OCI-M1 (cell line): Measurements from ENCODE around the gene RERE.
"Not testable (repeated sequence)": the region's sequence is repeated elsewhere in the genome, so short reads cannot be mapped to it uniquely, and the experiment has no call there.

Experiments used
- DNase-seq: peaks from one replicate; lab custom pipeline; 2025; lab: John Stamatoyannopoulos, UW

RERE gene

DNA sequence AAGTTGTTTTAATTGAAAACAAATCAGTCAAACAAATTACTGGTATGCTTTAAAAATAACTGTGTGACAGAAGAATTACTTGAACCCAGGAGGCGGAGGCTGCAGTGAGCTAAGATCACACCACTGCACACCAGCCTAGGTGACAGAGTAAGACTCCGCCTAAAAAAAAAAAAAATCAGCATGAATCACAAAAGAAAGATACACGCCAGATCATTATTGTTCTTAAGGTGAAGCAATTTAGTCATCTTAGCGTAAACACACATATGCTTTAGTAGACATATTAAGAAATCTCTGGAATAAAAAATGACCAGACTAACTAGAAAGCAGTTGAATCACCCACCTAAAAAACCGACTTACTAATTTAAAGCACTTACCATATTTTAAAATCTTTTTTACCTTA lies 20.2 kb downstream of the RERE start:
- DNase-seq: no peak

DNA sequence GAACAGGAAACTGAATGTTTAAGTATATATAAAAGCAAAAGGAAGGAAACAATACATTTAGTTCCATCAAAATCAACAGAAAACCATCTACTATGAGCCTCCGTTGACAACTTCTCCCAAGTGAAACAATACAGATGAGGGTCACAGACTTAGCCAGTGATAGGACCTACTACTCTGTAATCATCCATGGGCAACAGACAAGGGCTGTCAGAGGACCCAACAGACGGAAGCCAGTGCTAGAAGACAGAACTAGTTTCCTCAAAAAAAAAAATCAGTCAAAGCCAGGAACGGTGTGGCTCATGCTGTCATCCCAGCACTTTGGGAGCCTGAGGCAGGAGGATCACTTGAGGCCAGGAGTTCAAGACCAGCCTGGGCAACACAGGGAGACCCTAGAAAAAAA lies 20.6 kb downstream of the RERE start:
- no peak for DNase-seq

DNA sequence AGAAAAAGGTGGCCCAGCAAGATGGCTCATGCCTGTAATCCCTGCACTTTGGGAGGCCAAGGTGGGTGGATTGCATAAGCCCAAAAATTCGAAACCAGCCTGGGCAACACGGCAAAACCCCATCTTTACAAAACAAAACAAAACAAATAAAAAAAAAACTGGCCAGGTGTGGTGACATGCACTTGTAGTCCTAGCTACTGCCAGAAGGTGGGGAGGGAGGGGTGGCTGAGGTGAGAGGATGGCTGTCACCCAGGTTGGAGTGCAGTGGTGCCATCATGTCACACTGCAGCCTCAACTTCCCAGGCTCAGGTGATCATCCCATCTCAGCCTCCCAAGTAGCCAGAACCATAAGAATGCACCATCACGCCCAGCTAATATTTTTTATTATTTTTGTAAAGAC lies 22.8 kb downstream of the RERE start:
- no peak for DNase-seq

DNA sequence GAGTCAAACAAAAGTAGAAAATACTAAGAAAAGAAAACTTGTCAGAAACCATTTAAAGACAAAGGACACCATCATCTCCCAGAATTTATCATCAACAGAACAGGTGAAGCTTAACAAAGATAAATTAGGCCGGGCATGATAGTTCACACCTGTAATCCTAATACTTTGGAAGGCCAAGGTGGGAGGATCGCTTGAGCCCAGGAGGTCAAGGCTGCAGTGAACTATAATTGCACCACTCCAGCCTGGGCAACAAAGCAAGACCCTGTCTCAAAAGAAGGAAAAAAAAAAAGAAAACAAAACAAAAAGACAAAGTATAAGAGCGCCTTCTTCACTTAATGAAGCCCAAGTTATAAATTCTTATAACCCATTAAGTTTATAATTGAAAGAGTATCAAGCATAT lies 25.6 kb downstream of the RERE start:
- DNase-seq: no peak

DNA sequence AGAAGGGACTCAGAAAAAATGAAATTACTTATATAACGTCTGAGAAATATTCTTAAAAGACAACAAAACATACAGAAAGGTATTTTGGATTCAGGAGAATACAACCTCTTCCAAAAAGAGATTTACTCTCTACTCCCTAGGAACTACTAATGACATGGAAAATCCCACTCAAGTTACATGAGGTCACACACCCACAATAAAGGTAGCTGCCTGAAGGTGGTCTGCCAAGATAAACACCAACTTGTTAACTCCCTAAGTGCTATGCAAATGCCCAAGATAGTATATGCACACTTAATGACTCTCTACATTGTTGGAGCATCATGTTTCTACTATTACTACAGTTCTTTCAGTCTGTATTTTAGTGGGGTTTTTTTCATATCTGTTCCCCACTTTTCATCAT lies 26.5 kb downstream of the RERE start:
- peak; percentile 33 for DNase-seq

DNA sequence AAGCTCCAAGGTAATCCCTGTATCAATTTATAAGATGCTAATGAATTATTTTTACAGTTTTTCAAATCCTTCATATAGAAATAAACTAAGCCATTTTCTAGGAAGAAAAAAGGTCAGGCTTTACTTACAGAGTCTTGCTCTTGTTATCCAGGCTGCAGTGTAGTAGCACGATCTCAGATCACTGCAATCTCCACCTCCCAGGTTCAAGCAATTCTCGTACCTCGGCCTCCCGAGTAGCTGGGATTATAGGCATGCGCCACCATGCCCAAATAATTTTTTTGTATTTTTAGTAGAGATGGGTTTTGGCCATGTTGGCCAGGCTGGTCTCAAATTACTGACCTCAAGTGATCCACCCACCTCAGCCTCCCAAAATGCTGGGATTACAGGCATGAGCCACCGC lies 27.0 kb downstream of the RERE start:
- no peak for DNase-seq

DNA sequence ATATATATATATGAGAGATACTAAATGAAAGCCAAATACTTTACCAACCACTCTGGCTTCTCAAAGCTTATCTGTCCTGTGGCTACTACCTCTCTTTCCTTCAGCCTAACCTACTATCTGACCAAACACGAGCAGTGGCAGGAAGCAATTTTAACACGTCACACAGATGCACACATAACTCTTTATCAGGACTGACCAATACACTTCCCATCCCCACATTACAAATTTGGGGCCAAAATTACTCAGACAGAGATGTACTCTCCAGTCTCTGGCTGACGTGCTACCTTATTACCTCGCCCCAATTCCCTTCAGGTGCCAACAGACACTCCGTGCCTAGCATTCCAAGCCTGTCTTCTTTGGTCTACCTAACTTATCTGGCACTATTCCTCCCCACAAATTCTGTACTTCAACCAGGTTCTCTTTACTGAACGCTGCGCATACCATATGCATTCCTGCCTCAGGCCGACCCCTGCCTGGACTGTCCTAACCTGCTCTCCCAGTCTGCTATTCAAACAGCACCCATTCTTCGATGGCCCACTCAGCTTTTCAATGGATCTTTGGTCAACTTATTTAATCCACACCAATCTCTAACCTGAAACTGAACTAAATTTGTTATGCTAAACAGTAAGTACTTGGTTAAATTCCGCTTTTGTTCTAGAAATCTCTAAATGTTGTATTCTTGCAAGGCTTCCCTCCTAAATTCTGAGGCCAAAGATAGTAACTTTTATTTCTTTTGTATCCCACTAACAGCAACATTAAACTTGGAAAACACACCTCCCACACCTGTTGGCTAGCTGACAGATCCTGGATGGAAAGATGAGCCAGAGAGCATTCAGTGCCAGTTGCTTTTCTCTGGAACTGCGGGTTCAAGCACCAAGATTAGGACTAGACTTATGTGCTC lies 27.9 kb downstream of the RERE start:
- DNase-seq: peak; percentile 91

DNA sequence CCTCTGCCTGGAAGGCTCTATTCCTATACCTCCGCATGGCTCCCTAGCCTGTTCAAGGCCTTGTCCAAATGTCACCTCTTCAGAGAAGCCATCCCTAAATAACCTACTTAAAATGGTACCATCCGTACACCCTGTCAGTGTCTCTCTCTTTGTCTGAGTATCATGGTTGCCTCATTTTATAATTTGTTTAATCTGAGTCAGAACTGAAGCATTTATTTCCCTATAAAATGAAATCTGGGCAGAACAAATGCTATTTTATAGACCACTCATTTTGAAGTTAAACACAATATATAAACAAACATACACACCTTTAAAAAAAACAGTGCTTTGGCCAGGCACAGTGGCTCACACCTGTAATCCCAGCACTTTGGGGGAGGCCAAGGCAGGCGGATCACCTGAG lies 30.2 kb downstream of the RERE start:
- DNase-seq: no peak

DNA sequence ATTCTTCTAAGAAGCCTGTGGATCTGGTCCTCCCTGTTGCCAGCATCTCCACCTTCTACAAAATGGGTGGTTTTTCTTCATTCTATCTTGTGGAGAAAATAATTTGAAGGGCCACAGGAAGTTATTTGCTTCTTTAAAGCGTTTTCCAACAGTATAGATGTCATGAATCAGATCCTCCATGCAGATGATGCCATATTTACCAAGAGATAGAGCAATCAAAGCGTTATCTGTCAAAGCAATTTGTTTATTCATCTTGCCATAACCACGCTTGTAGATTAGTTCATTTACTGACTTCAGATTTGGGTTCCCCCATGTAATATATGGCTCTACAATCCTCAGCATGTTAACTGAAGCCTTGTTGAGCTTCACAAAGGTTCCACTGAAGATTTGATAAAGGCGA lies 31.2 kb downstream of the RERE start:
- DNase-seq: not testable (repeated sequence)

DNA sequence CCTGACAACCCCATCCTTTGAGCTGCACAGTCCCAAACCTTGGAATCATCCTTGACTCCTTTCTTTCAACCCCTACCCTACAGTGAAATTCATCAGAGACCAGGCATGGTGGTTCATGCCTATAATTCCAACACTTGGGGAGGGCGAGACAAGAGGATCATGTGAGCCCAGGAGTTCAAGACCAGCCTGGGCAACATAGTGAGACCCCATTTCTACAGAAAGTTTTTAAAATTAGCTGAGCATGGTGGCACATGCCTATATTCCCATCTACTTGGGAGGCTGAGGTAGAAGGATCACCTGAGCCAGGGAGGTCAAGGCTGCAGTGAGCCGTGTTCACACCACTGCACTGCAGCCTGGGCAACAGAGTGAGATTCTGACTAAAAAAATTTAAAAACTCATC lies 34.5 kb downstream of the RERE start:
- no peak for DNase-seq

DNA sequence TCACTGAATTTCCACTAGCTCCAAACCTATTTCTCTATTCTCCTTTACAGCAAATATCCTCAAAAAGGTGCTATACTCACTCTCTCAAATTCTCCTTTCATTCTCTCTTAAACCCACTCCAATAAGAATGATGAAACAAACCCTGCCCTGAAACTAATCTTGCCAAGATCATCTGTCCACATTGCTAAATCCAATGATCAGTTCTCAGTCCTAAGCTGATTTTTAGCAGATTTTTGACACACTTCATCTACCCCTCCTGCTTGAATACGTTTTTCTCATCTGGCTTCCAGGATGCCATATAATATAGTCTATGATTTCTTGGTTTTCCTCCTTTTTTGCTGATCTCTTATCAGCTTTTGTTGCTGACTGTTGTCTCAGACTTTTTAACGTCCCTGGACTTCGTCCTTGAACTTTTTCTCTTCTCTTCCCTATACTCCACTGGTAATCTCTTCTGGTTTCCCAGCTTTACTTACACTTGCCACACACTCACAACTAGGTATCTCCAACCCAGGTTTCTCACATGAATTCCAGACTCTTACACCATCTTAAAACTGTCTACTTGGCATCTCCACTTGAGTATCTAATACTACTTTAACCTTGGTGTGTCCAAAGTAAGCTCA lies 35.3 kb downstream of the RERE start:
- peak; percentile 29 for DNase-seq

DNA sequence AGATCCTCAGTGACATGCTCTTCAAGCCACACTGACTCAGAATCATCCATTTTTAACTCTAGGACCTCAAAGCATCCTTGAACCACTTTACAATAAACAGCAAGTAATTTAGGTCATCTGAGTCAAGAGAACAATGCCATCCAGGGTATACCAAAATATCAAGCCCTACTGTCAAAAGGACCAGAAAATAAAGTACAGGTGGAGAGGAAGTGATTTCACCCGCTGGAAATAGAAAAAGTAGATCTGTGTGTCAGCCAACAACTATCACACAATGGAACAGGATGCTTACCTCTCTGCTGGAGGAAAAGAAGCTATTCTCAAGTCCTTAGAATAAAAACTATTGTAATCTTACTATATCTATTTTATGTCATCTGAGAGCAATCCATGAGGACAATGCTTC lies 37.0 kb downstream of the RERE start:
- DNase-seq: no peak

DNA sequence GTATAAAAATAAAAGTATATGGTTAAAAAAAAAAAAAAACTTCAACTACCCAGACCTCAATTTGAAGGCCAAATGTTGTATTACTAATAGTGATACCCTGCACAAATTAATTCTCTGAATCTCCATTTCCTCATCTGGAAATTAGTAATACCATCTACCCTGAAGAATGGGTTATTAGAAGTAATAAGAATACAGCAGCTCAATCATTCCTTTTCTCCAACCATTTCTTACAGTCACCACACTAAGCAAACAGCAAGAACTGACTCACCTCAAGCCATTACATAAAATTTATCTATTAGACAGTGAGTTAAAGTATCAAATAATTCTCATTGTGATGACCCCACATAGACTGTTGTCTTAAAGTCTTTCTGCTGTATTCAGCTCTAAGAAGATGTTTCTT lies 39.6 kb downstream of the RERE start:
- DNase-seq: no peak

DNA sequence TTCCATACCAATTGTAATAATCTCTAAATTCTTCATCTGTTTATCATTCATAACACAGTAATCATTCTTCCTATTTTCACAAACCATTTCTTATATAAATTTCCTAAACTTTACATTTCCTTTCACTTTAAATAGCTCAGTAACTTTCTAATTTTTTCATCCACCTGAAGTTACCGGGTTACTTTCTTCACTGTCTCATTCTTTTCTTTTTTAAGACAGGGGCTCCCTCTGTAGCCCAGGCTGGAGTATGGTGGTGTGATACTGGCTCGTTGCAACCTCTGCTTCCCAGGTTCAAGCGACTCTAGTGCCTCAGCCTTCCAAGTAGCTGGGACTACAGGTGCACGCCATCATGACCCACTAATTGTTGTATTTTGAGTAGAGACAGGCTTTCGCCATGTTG lies 41.3 kb downstream of the RERE start:
- DNase-seq: no peak

DNA sequence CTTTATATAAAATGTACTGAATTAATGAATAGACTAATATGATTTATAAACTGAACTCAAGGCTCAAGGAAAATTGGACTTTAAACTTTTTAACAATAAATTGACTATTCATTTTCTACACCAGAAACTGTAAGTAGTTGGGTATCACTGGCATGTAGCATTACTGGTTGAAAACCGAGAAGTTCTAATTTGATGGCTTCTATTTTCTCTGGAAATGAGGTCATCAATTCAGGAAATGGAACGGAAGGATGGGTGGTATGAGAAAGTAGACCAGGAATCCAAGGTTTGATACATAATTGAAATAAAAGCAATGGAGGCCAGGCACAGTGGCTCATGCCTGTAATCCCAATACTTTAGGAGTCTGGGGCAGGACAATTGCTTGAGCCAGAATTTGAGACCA lies 50.4 kb downstream of the RERE start:
- DNase-seq: no peak

DNA sequence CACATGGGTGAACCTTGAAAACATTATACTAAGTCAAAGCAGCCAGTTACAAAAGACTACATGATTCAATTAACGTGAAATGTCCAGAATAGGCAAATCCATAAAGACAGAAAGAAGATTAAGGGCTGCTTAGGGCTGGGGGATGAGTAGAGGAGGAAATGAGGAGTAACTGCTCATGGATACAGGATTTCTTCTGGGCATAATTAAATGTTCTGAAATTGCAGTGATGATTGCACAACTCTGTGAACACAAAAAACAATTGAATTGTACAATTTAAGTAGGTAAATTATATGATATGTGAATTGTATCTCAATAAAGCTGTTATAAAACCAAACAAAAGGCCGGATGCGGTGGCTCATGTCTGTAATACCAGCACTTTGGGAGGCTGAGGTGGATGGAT lies 52.2 kb downstream of the RERE start:
- no peak for DNase-seq

DNA sequence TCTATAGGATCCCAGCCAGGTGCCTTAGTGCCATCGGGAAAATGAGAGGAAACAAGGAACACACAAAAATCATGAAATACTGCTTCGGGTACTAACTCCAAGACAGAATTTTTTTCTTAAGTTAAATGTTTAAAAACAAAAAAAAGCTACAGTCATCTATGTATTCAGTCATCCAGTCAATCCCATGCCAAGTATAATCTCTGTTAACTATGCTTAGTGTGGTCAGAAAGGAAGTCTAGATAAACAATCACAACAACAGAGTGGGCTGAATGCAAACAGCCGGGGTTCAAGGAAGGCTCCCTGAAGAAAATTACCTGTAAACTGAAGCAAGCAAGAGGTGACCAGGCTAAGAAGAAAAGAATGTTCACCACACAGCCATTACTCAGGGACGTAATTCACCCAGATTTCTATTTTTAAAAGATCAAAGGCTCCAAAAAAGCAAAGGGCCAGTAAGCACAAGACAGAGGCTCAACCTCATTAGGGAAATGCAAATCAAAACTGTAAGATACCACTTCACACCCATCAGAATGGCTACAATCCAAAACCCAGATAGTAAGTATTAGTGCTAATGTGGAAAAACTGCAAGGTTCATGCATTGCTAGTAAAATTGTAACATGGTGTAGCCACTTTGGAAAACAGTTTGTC lies 53.0 kb downstream of the RERE start:
- DNase-seq: no peak

DNA sequence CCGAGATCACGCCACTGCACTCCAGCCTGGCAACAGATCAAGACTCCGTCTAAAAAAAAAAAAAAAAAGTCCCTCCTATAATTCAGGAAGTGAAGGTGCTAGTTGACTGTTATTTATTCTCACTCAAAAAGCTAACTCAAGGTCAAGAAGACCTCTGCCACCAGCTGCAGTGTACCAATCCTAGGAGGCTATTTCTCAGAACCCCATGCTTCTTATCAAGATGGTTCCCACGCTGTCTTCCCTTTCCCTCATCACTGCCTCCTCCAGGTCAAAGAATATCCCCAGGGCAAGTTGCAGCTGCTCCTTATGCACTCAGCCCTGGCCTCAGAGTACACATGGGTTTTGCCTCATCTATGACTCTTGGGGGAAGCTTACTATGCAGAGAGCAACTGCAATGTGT lies 53.6 kb downstream of the RERE start:
- DNase-seq: peak; percentile 48

DNA sequence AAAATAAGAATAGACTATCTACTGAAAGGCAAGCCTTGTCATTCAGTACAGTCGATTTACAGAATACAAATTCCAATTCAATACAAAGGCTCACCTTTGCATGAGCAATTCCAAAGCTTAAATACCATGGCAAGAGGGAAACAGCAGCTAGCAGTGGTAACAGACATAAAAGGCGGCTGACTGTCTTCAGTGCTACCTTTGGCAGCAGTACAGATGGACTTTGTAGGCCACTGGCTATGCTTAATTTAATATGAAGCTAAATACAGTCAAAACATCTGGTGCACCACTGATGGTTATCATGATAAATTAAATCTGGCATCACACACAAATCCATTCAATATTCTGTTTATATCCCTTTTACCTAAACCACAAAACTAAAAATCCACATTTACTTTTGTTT lies 62.4 kb downstream of the RERE start:
- no peak for DNase-seq

DNA sequence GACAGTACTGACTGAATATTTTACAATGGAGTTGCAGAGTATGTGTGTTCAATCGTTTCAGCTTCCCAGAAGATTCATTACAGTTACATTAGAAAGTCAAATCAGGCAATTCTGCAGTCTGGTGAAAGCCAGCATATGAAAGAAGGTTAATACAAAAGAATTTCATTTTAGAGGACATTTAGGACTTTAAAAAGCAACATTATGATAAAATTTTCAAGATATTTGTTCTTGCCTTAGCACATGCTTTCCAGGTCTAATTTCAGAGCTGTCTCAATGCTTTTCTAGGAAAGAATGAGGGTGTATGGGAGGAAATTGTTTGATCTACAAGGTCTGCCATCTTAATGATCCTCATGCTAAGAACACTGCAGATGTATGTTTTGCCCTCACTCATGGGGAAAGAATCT lies 63.2 kb downstream of the RERE start:
- DNase-seq: no peak

DNA sequence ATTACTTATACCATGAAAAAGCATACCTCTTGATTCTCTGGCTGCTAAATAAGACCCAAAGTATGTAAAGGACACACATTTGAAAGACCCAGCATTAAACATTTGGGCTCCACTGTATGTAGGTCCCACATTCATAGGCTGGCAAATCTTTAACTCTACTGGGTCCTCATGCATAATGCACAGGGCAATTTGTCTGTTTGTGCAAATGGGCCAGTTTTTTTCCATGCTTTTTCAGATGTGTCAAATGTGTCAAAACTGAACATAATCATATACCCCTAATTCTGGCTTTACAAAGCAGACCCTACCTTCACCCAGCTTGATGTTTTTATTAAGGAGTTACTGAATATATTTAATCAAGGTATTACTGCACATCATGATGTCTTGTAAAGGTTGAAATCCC lies 63.7 kb downstream of the RERE start:
- no peak for DNase-seq

DNA sequence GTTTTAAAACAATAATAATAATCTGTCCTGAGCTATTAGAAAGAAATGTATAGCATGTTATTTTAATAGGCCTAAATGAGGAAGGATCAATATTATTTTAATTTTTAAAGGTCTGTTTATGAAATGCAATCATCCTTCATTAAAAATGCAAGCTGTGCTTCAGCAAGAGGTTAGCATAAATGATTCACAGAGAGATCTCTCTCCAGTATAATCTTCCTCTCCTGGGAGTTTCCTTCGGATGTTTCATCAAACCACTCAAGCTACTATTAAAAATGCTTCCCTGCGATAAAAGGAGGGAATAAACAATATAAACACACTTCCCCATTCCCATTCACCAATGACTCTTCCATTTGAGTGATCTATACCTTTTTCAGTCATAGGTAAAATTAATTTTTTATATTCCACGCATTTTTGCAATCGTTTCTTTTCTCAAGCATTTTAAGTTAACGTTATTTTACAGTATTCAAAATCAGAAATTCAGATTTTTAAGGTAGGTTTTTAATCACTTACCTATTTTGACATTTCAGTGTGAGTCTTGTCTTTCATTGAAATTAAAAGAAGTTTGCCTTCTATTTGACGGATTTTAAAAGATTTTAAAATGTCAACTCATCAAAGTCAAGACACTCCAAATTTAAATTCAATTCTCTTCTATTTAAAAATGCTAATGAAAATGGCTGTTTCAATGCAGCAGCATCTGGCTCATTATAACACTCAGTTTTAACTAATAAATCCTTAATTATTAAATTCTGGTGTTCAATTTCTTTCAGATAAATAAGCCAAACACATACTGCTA lies 64.3 kb downstream of the RERE start:
- DNase-seq: no peak

DNA sequence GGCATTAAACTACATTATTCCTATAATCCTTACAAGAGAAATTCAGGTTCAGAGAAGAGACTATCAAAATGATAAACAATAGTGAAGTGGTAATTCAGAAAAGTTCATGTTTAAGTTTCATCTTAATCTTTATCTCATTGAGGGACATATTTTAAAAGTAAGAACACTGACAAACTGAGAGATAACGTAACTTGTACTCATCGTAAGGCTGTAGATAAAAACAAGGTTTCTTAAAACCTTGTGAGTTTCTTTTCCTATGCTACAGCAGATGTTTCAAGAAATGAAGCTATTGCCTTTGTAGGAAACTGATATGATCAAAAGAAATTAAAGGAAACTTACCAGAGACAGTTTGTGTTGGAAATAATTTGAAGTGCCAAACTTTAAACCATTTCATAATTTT lies 65.0 kb downstream of the RERE start:
- DNase-seq: no peak
